Activated CD8-positive, alpha-beta memory T cell treated with anti-CD3 and anti-CD28 coated beads for 24 hours (primary cell): ENCODE data around the gene TOGARAM2.

Experiments
- DNase-seq: peaks from one replicate; pipeline ENCODE4 v3.0.0-alpha.2; 2020

The TOGARAM2 gene

GRCh38 chr2:29024882-29025430, 43.9 kb downstream of the TOGARAM2 start:
- DNase-seq = no peak

DNA sequence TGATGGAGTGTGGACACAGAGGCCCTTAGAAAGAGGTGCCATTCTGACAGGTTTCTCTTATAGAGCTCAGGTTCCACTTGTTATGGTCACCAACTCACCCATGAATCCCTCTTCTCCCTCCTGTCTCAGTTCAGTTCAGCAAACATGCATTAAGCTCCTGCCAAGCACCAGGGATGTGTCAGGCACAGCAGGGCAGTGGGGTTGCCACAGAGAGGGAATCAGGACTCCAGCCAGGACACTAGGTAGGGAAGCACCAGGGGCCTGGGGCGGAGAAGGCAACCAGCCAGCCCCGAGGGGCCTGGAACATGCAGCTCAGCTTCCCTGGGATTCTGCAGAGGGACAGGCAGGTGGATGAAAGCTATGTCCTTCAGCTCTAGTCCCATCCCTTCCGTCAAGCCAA, 44.6 kb downstream of the TOGARAM2 start:
- DNase-seq = no peak

GRCh38 chr2:29031046-29031445, 49.9 kb downstream of the TOGARAM2 start:
- no peak for DNase-seq

GRCh38 chr2:29032189-29032588, 51.1 kb downstream of the TOGARAM2 start:
- no peak for DNase-seq

DNA sequence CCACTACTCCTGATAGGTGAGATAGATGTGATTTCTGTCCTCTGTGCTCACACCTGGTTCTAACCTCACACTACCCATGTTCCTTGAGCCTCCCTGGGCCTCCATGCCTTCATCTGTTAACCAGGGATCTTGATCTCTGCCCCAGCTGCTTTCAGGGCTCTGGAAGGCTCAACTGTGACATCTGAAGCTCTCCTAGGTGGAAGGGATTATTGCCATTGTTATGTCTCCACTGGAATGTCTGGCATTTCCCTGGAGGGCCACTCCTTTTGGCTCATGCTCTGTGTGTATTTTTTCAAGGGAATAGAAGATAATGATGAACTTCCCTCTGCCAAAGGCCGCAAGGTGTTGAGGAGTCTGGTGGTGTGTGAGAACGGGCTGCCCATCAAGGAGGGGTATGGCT, 52.1 kb downstream of the TOGARAM2 start:
- no peak for DNase-seq

DNA sequence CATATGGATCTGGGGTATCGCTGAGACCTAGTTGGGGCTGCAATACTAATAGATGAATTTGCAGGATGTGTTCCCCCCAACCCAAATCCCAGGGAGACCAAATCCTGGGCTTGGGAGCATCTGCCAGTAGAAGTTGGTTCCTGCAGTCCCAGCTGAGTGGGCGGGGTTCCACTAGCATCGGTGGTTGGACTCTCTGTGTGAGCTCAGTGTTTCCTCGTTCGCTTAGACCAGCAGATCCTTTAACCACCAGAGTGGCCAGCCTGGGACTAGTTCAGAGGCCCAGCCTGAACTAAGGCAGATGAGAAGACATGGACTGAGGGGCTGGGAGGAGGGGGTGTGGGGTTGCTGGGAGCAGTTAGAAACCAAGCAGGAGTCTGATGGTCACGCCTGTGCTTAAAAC, 52.6 kb downstream of the TOGARAM2 start:
- no peak for DNase-seq

DNA sequence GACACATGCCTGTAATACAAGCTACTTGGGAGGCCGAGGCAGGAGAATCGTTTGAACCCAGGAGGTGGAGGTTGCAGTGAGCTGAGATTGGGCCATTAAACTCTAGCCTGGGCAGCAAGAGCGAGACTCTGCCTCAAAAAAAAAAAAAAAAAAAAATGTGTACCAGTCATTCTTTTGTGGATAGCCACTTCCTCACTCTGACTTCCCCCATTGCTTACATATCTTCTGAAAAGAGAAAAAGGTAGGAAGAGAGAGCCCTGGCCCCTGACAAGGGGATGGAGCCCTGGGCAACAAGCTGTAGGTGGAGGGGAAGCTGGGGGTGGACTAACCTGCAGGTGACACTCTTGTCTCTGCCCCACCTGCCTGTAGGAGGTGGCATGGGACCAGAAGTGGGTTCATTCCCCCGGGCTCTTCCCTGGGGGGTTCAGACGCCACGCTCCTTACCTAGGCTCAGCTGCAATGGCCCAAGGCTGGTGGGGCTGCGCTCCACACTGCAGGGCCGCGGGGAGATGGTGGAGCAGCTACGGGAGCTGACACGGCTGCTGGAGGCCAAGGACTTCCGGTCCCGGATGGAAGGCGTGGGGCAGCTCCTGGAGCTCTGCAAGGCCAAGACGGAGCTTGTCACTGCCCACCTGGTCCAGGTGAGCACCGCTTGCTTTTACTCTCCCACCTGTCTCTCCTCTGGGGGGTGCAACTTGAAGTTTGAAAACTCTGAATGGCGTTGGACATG, 54.1 kb downstream of the TOGARAM2 start:
- DNase-seq = no peak

GRCh38 chr2:29039718-29040480, 58.8 kb downstream of the TOGARAM2 start:
- no peak for DNase-seq

DNA sequence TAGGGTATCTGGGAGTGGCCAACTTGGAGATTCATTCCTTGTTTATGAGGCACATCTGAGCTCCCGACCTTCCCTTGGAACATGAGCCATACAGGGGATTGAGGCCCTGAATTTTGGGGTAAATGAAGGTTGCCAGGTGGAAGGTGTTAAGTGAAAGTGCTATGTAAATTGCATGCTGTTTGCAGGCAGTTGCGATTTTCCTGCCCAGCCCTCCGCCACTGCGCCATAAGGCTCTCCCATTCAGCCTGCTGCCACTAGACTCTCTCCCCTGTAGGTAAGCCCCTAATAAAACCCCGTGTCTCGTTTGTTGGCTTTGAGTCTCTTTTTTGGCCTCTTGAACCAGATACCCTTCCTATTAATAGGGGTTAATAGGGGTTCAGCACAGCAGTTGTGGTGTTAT, 59.5 kb downstream of the TOGARAM2 start:
- no peak for DNase-seq

GRCh38 chr2:29041161-29041660, 60.1 kb downstream of the TOGARAM2 start:
- no peak for DNase-seq

DNA sequence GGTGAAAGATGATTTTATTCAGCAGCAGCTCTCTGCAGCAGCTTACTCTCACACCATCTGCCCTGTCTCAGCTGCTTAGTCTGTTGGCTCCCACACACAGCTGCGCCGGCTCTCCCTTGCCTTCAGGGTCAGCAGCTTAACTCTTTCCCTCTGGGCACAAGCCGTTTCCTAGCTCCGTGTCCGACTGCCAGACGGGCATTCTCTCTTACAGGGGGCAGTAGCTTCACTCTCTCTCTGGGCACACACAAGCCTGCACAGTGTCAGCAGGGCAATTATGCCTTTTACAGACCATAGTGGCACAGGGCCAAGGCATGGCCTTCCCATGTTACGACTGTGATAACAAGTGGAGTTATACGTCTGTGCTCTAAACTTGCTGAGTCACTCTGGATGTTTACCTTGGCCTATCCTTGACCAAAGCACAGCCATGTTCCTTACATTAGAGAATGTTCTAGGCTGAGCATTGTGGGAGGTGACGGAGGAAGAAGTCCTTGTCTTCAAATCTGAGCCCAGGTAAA, 61.5 kb downstream of the TOGARAM2 start:
- no peak for DNase-seq

GRCh38 chr2:29044459-29044858, 63.4 kb downstream of the TOGARAM2 start:
- DNase-seq = no peak

- no peak for DNase-seq
These were observed 65.2 kb downstream of the TOGARAM2 start for GRCh38 chr2:29046321-29046720.

DNA sequence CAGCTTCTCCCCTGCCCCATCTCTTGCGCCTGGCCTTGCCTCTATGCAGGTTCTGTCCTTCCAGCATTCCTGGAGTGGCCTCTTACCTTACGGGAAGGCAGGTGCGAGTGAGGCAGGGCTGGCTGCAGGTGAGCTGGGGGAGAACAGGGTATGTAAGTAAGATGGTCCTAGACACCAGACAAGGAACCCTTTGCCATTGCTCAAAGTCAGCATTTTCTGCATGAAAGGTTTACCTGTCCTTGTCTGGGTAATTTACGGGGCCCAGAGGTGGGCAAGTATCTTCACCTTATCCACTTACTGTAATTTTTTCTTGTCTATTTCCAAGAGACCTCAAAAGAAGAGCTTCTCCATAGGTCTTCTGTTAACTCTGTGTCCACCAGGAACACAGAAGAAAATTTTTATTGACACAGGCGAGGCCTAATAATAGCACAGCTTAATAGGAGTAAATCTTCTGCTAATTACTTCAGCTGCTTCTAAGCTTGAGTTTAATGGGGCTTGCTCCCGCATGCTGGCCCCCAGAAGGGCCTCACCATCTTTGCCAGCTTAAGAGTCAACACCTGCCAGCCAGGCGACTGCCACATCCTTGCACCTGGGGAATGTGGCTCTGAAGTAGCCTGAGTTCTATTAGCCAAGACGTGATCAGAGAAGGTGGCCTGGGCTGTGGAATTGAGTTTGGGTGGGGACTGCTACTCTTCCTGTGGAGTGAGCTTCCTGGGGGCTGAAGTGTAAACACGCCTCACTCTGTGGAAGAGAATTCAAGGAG, 66.2 kb downstream of the TOGARAM2 start:
- DNase-seq = no peak

DNA sequence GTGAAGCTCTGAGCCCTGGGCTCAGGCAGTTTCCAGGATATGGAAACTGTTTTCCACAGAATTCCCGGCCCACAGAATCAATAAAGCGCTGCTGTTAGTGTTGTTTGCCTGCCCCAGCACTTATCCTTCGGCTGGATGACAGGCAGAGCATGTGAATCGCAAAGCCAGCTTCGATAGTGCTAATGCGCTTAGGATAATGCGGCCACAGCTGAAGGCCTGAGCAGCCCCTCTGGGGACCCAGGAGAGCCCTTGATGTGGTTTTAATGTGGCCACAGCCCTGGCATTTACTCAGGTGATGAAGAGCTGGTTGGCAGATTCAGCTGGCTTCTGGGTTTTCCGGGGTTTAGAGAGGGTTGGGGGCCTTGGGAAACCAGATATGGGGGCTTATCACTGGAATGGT, 69.5 kb downstream of the TOGARAM2 start:
- DNase-seq = no peak

- no peak for DNase-seq
These were observed 70.6 kb downstream of the TOGARAM2 start for GRCh38 chr2:29051730-29052129.

GRCh38 chr2:29052807-29053206, 71.7 kb downstream of the TOGARAM2 start:
- DNase-seq = no peak

DNA sequence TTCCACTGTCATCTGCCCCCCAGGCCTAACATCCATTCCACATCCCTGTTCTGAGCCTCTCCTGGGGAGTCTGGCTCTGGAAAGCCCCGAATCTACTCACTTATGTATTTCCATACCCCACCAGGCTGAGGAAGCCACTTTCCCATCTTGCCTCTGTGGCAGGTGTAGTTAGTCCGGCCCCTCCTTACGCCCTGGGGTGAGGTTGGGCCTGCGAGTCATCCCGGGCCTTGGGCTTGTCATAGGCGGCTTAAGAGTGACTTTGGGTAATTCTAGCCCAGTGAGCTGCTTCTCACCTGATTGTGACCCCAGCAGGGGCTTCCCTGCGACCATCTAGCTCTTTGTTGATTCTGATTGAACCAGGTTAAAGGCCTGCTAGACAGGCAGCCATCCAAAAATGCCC, 72.1 kb downstream of the TOGARAM2 start:
- DNase-seq = no peak

- no peak for DNase-seq
These were observed 72.7 kb downstream of the TOGARAM2 start for GRCh38 chr2:29053670-29054400.

- no peak for DNase-seq
These were observed 73.3 kb downstream of the TOGARAM2 start for GRCh38 chr2:29054430-29054829.

DNA sequence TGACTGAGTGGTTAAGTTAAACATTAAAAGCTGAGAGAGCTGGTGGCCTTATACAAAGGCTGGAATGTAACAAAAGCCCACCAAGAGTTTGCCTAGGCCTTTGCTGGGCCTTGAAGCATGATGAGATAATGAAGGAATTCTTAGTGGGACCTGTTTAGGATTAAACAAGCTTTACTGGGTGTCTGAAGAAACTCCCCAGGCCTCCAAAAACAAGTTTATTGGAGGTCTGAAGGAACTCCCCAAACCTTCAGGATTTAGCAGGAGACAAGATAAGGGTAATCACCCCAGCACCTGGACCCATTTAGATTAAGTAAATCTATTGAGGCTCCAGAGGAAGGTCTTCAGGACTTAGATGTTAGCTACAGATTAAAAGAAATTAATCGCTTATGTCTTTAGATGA, 74.5 kb downstream of the TOGARAM2 start:
- no peak for DNase-seq

GRCh38 chr2:29056452-29056851, 75.4 kb downstream of the TOGARAM2 start:
- no peak for DNase-seq
